ENCODE data around the gene UACA.
"Not testable (repeated sequence)": the region's sequence is repeated elsewhere in the genome, so short reads cannot be mapped to it uniquely, and the experiment has no call there.

The UACA gene

DNA sequence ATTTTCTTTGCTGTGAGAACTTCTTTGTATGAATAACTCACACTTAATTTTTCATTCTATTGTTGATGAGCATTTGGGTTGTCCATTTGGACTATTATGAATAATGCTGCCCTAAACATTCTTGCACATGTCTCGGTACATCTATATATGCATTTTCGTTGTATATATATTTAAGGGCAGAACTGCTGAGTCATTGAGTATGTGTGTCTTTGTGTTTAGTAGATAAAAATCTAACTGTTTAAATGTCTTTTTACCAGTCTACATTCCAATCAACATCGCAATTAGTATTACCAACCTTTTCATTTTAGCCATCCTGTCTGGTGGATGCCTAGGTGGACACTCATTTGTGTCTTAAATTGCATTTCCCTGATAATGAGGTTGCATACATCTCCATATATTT is 144.4 kb downstream of the UACA start:
- no peak for DNase-seq

GRCh38 chr15:70617911-70618287 is 145.5 kb downstream of the UACA start:
- no peak for DNase-seq

DNA sequence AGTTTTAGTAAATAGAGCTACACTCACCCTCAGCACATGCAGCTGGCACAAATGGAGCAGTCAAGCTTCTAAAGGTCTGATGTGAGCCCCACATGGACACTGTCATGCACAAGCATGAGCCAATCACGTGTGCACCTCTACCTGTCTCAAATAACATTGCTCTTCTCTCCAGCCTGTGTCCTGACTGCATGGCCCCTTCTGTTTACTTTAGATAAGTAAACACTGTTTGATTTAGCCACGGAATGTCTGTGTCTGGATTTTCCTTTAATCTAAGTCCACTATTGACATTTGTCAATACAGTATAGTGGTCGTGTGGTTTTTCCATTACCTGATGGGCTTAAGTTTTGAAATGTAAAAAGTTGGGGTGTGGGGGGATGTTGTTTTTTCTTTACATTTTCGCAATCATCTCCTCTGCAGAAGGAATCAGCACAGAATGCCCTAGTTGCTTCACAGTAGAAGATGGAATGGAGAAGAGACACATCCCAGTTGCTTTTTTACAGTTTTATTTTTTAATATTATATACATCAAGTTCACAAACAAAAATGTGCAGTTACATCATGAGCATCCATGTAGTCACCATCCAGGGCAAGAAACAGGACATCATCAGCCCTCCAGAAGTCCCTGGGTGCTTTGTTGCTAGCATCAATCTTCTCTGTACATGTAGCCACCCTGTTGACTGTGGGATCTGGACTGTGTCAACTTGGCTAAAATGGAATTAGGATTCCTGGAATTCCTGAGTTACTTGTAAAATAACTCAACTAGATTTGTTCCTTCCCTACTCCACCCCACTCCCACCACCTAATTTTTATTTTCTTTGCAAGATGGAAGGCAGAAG is 146.1 kb downstream of the UACA start:
- DNase-seq = no peak

- not testable (repeated sequence) for DNase-seq
These were observed 147.0 kb downstream of the UACA start for GRCh38 chr15:70616311-70616756.

- no peak for DNase-seq
These were observed 147.7 kb downstream of the UACA start for GRCh38 chr15:70615435-70616310.

DNA sequence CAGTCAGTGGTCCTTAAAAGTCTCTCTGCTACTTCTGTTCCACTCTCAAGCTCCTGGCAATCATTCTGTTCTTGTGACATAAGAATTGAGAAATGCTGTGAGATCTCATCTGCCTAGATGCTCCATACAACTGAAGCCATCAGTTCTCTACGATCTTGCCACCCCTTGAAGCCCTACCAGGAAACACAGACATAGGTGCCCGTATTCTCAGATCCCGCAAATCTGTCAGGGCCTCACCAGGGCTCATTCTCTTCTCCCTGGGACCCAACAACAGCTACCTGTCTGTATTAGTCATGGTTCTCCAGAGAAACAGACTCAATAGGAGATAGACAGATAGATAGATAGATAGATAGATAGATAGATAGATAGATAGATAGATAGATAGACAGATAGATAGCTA is 149.1 kb downstream of the UACA start:
- no peak for DNase-seq

GRCh38 chr15:70613271-70613670 is 150.1 kb downstream of the UACA start:
- DNase-seq = no peak

GRCh38 chr15:70611286-70611685 is 152.1 kb downstream of the UACA start:
- no peak for DNase-seq

DNA sequence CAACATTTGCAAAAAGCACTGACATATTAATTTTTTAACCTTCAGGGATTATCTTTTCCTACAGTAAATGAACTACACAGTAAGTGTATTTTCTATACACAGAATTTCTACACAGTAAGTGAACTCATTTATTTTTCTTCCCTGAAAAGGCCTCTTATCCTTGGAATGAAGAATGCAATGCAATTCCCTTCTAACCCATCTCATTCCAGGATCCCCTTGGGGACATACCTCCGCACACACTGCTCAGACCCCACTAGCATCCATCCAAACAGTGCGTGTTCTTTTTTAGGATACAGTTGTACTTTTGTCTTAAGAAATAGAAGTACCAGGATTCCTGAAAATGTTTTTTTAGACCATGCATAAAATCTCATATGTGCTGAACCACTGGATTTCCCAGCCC is 152.8 kb downstream of the UACA start:
- DNase-seq = no peak

DNA sequence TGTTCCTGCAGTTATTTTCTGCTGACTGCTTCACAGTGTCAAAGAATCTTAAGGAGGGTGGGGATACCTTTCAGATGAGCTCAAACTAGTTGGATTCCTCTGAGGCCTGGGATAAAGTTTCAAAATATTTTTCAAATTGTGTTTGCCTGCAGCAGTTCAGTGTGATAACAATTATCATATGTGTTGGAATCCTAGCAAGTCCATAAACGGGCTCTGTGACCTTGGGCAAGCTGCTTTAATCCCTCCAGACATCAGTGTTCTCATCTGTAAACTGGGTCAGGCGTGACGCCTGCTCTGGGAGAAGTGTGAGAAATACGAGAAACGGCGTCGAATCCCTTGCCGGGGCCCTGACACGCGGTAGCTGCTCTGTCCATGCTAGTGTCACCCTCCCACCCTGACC is 153.5 kb downstream of the UACA start:
- no peak for DNase-seq

- no peak for DNase-seq
These were observed 155.2 kb downstream of the UACA start for GRCh38 chr15:70608144-70608543.

GRCh38 chr15:70605606-70606410 is 157.6 kb downstream of the UACA start:
- no peak for DNase-seq

DNA sequence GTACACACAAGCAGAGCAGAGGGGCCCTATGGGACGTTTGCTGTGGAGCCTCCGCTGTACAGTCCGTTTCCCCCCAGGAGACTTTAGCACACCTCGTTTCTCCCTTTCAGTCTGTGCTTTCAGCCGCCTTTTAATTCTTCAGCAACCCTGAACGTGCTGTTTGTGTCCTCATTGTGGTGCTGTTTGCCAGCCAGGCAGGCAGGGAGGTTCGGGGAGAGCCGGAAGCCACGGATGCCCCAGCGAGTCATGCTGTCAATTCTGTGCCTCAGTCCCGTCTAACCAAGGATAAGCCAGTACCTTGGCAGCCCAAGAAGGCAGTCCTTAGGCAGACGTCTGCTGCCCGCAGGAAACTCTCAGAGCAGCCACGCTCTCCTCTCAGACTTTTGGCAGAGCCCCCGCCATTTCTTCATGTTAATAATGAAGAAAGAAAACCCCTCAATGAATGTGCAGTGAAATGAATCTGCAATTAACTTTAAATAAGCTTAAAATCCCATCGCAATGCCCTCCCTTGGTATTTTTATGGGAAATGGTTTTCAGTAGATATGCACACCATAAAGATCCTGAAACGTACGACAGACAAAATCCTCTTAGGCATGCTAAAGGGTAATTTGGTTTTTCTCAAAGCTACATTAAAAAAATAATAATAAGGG is 158.6 kb downstream of the UACA start:
- no peak for DNase-seq

All from activated CD4-positive, CD25-positive, alpha-beta regulatory T cell (primary cell).